HepG2 (cell line): Measurements from ENCODE around the gene NXT1. TPM values are rescaled to one million over a fixed set of nuclear protein-coding genes. Genes with fewer than 3 reads are reported as not detected.

Experiments
- ARID2 ChIP-seq: sonication (generic); formaldehyde crosslinking; IDR thresholded peaks from 2 replicates; pipeline ENCODE4 v1.8.1; 2022; ENCODE audit warnings: mild to moderate bottlenecking, missing genetic modification reagents, borderline replicate concordance
- BORCS8-MEF2B ChIP-seq: sonication (generic); formaldehyde crosslinking; IDR thresholded peaks from 2 replicates; pipeline ENCODE4 v1.8.0; 2022; ENCODE audit warnings: mild to moderate bottlenecking, missing genetic modification reagents
- CCDC6 ChIP-seq: sonication (generic); formaldehyde crosslinking; IDR thresholded peaks from 2 replicates; pipeline ENCODE4 v1.8.1; 2022; ENCODE audit warnings: mild to moderate bottlenecking, missing genetic modification reagents, moderate library complexity
- FOSL2 ChIP-seq: sonication (generic); formaldehyde crosslinking; IDR thresholded peaks from 2 replicates; pipeline ENCODE4 v1.4.0; 2020; ENCODE audit warnings: missing genetic modification reagents
- KAT8 ChIP-seq: IDR thresholded peaks from 2 replicates; pipeline ENCODE4 v1.6.1; 2016; ENCODE audit warnings: missing genetic modification reagents, missing compliant biosample characterization
- PAWR ChIP-seq: sonication (generic); formaldehyde crosslinking; IDR thresholded peaks from 2 replicates; pipeline ENCODE4 v1.4.0; 2020; ENCODE audit warnings: missing genetic modification reagents, mild to moderate bottlenecking, borderline replicate concordance
- PRPF4 ChIP-seq: fragments of 200-400 bp; formaldehyde crosslinking; IDR thresholded peaks from 2 replicates; pipeline ENCODE4 v1.6.1; 2016; ENCODE audit warnings: low read length, low read depth; ENCODE audit not compliant: poor library complexity, severe bottlenecking
- SAP130 ChIP-seq: IDR thresholded peaks from 2 replicates; pipeline ENCODE4 v1.6.1; 2016; ENCODE audit warnings: low read depth
- ZKSCAN5 ChIP-seq: sonication (generic); formaldehyde crosslinking; IDR thresholded peaks from 2 replicates; pipeline ENCODE4 v1.5.1; 2020; ENCODE audit warnings: mild to moderate bottlenecking, missing genetic modification reagents
- ZNF263 ChIP-seq: sonication (generic); formaldehyde crosslinking; IDR thresholded peaks from 2 replicates; pipeline ENCODE4 v1.4.0; 2020; ENCODE audit warnings: missing genetic modification reagents
- ZNF431 ChIP-seq: sonication (generic); formaldehyde crosslinking; IDR thresholded peaks from 2 replicates; pipeline ENCODE4 v1.9.0; 2022; ENCODE audit warnings: missing genetic modification reagents, low read depth, mild to moderate bottlenecking, borderline replicate concordance
- polyA plus RNA-seq, 8 experiments: library from polyadenylated mRNA; depleted of rRNA in 3 of 8; stranded (reverse) in 7 of 8; unstranded in 1 of 8; fragments of >200 nt; fragmentation: Illumina TruSeq in 4 of 8; extraction: Trizol in 4 of 8; gene quantifications; 2 replicates each; pipeline versions ENCODE4 v1.2.1 to v1.2.3, GENCODE V29; 2011 to 2016; ENCODE audit warnings: low read depth in 4 of 8, missing spikeins in 1 of 8, mixed read lengths in 1 of 8; ENCODE audit not compliant: insufficient read depth in 1 of 8
- total RNA-seq, 5 experiments: library from RNA; depleted of rRNA; stranded (reverse); fragments of >200 nt; fragmentation: Illumina TruSeq; extraction: Trizol; gene quantifications; 2 replicates each; pipeline ENCODE4 v1.2.3, GENCODE V29; 2016; ENCODE audit warnings: low read depth in 1 of 5
- TF ChIP-seq, protein P1 (sequence below): sonication (generic); formaldehyde crosslinking; IDR thresholded peaks from 2 replicates; pipeline ENCODE4 v1.4.0; 2020; ENCODE audit warnings: missing genetic modification reagents
- TF ChIP-seq, protein P2 (sequence below): sonication (generic); formaldehyde crosslinking; IDR thresholded peaks from 2 replicates; pipeline ENCODE4 v1.5.0; 2020; ENCODE audit warnings: mild to moderate bottlenecking, missing genetic modification reagents, moderate library complexity
- TF ChIP-seq, protein P3 (sequence below): sonication (generic); formaldehyde crosslinking; IDR thresholded peaks from 2 replicates; pipeline ENCODE4 v1.8.0; 2022; ENCODE audit warnings: missing genetic modification reagents, mild to moderate bottlenecking, borderline replicate concordance
- TF ChIP-seq, protein P4 (sequence below): sonication (generic); formaldehyde crosslinking; IDR thresholded peaks from 2 replicates; pipeline ENCODE4 v1.5.1; 2020; ENCODE audit warnings: mild to moderate bottlenecking, missing genetic modification reagents, borderline replicate concordance
- TF ChIP-seq, protein P5 (sequence below): sonication (generic); formaldehyde crosslinking; IDR thresholded peaks from 2 replicates; pipeline ENCODE4 v1.4.0; 2020; ENCODE audit warnings: missing genetic modification reagents

The NXT1 gene
- total and polyA plus RNA-seq, 2 of the 13 experiments (the other 11 are each of a cell fraction or from before 2014, with no cell fraction given) = 35.6 to 65.9 TPM

DNA sequence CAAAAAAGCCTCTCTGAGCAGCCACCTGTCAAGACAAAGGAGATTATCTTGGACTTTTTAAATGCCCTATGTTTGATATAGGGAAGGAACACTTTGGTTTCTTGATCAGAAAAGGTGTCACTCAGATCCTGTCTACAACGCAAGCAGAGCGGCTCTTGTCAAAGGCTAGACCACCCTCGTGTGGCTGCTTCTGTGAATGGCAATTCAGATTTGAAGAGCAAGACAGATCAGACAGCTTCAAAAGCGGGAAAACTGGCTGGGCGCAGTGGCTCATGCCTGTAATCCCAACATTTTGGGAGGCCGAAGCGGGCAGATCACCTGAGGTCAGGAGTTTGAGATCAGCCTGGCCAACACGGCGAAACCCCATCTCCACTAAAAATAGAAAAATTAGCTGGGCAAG lies 10.1 kb upstream of the NXT1 start (continued):
- TF ChIP-seq, protein P1, sequence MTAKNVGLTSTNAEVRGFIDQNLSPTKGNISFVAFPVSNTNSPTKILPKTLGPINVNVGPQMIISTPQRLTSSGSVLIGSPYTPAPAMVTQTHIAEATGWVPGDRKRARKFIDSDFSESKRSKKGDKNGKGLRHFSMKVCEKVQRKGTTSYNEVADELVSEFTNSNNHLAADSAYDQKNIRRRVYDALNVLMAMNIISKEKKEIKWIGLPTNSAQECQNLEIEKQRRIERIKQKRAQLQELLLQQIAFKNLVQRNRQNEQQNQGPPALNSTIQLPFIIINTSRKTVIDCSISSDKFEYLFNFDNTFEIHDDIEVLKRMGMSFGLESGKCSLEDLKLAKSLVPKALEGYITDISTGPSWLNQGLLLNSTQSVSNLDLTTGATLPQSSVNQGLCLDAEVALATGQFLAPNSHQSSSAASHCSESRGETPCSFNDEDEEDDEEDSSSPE (CRISPR knock-in tag) = peak; percentile 66
- TF ChIP-seq KAT8 (CRISPR knock-in tag) (peak; percentile 37; the same call in 1 of the 2 replicates), PRPF4 (no peak), CCDC6 (CRISPR knock-in tag) (no peak), ZNF431 (CRISPR knock-in tag) (no peak), PAWR (CRISPR knock-in tag) (no peak), BORCS8-MEF2B (CRISPR knock-in tag) (0 out of 2 replicates have a peak, but pooled peaks have one; percentile 27), SAP130 (CRISPR knock-in tag) (0 out of 2 replicates have a peak, but pooled peaks have one; percentile 12), ZKSCAN5 (CRISPR knock-in tag) (no peak), ARID2 (no peak), FOSL2 (CRISPR knock-in tag) (no peak; the same call in 1 of the 2 replicates), ZNF263 (0 out of 2 replicates have a peak, but pooled peaks have one; percentile 28)
- TF ChIP-seq, protein P2, sequence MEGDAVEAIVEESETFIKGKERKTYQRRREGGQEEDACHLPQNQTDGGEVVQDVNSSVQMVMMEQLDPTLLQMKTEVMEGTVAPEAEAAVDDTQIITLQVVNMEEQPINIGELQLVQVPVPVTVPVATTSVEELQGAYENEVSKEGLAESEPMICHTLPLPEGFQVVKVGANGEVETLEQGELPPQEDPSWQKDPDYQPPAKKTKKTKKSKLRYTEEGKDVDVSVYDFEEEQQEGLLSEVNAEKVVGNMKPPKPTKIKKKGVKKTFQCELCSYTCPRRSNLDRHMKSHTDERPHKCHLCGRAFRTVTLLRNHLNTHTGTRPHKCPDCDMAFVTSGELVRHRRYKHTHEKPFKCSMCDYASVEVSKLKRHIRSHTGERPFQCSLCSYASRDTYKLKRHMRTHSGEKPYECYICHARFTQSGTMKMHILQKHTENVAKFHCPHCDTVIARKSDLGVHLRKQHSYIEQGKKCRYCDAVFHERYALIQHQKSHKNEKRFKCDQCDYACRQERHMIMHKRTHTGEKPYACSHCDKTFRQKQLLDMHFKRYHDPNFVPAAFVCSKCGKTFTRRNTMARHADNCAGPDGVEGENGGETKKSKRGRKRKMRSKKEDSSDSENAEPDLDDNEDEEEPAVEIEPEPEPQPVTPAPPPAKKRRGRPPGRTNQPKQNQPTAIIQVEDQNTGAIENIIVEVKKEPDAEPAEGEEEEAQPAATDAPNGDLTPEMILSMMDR (CRISPR knock-in tag) = peak; percentile 96
- TF ChIP-seq, protein P3, sequence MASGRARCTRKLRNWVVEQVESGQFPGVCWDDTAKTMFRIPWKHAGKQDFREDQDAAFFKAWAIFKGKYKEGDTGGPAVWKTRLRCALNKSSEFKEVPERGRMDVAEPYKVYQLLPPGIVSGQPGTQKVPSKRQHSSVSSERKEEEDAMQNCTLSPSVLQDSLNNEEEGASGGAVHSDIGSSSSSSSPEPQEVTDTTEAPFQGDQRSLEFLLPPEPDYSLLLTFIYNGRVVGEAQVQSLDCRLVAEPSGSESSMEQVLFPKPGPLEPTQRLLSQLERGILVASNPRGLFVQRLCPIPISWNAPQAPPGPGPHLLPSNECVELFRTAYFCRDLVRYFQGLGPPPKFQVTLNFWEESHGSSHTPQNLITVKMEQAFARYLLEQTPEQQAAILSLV (CRISPR knock-in tag) = no peak
- TF ChIP-seq, protein P4, sequence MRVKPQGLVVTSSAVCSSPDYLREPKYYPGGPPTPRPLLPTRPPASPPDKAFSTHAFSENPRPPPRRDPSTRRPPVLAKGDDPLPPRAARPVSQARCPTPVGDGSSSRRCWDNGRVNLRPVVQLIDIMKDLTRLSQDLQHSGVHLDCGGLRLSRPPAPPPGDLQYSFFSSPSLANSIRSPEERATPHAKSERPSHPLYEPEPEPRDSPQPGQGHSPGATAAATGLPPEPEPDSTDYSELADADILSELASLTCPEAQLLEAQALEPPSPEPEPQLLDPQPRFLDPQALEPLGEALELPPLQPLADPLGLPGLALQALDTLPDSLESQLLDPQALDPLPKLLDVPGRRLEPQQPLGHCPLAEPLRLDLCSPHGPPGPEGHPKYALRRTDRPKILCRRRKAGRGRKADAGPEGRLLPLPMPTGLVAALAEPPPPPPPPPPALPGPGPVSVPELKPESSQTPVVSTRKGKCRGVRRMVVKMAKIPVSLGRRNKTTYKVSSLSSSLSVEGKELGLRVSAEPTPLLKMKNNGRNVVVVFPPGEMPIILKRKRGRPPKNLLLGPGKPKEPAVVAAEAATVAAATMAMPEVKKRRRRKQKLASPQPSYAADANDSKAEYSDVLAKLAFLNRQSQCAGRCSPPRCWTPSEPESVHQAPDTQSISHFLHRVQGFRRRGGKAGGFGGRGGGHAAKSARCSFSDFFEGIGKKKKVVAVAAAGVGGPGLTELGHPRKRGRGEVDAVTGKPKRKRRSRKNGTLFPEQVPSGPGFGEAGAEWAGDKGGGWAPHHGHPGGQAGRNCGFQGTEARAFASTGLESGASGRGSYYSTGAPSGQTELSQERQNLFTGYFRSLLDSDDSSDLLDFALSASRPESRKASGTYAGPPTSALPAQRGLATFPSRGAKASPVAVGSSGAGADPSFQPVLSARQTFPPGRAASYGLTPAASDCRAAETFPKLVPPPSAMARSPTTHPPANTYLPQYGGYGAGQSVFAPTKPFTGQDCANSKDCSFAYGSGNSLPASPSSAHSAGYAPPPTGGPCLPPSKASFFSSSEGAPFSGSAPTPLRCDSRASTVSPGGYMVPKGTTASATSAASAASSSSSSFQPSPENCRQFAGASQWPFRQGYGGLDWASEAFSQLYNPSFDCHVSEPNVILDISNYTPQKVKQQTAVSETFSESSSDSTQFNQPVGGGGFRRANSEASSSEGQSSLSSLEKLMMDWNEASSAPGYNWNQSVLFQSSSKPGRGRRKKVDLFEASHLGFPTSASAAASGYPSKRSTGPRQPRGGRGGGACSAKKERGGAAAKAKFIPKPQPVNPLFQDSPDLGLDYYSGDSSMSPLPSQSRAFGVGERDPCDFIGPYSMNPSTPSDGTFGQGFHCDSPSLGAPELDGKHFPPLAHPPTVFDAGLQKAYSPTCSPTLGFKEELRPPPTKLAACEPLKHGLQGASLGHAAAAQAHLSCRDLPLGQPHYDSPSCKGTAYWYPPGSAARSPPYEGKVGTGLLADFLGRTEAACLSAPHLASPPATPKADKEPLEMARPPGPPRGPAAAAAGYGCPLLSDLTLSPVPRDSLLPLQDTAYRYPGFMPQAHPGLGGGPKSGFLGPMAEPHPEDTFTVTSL (CRISPR knock-in tag) = no peak
- TF ChIP-seq, protein P5, sequence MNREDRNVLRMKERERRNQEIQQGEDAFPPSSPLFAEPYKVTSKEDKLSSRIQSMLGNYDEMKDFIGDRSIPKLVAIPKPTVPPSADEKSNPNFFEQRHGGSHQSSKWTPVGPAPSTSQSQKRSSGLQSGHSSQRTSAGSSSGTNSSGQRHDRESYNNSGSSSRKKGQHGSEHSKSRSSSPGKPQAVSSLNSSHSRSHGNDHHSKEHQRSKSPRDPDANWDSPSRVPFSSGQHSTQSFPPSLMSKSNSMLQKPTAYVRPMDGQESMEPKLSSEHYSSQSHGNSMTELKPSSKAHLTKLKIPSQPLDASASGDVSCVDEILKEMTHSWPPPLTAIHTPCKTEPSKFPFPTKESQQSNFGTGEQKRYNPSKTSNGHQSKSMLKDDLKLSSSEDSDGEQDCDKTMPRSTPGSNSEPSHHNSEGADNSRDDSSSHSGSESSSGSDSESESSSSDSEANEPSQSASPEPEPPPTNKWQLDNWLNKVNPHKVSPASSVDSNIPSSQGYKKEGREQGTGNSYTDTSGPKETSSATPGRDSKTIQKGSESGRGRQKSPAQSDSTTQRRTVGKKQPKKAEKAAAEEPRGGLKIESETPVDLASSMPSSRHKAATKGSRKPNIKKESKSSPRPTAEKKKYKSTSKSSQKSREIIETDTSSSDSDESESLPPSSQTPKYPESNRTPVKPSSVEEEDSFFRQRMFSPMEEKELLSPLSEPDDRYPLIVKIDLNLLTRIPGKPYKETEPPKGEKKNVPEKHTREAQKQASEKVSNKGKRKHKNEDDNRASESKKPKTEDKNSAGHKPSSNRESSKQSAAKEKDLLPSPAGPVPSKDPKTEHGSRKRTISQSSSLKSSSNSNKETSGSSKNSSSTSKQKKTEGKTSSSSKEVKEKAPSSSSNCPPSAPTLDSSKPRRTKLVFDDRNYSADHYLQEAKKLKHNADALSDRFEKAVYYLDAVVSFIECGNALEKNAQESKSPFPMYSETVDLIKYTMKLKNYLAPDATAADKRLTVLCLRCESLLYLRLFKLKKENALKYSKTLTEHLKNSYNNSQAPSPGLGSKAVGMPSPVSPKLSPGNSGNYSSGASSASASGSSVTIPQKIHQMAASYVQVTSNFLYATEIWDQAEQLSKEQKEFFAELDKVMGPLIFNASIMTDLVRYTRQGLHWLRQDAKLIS (CRISPR knock-in tag) = no peak
